Thyroid gland (tissue), 4 donors: ENCODE results near the gene OR10H2. TPM values are rescaled to one million over a fixed set of nuclear protein-coding genes. Genes with fewer than 3 reads are reported as not detected.
"Not testable (repeated sequence)": the region's sequence is repeated elsewhere in the genome, so short reads cannot be mapped to it uniquely, and the experiment has no call there.

ENCODE experiments used
- DNase-seq, 2 donors: peaks; one replicate each; pipeline ENCODE4 v3.0.0-alpha.2; 2019
- H3K27ac ChIP-seq, 3 donors: fragments of 200-600 bp; sonication (generic); 1 replicate in 2 of 3; 2 replicates in 1 of 3; pipeline ENCODE4 v1.5.1; 2016 to 2019; ENCODE audit warnings: mild to moderate bottlenecking in 1 of 3, moderate library complexity in 1 of 3
- H3K27me3 ChIP-seq: fragments of 200-600 bp; sonication (generic); one replicate; pipeline ENCODE4 v1.5.1; 2019
- H3K36me3 ChIP-seq, 2 donors: fragments of 200-600 bp; sonication (generic); one replicate each; pipeline ENCODE4 v1.5.1; 2016 to 2019
- H3K4me1 ChIP-seq, 2 donors: fragments of 200-600 bp; sonication (generic); one replicate each; pipeline ENCODE4 v1.5.1; 2017 to 2019
- H3K4me3 ChIP-seq, 3 donors: fragments of 200-600 bp; sonication (generic); replicated peaks in 1 of 3; 1 replicate in 2 of 3; 2 replicates in 1 of 3; pipeline ENCODE4 v1.5.1; 2016; ENCODE audit warnings: mild to moderate bottlenecking in 1 of 3
- H3K9me3 ChIP-seq: fragments of 200-600 bp; sonication (generic); one replicate; pipeline ENCODE4 v1.5.1; 2017
- CTCF ChIP-seq, 6 experiments: fragments of 200-600 bp in 3 of 6; fragments of 450-650 bp in 3 of 6; sonication (generic) in 3 of 6; IDR thresholded peaks; one replicate each; pipeline ENCODE4 v1.5.1; 2016 to 2019; ENCODE audit warnings: antibody characterized with exemption in 6 of 6, mild to moderate bottlenecking in 2 of 6, inconsistent platforms in 1 of 6, moderate library complexity in 1 of 6
- POLR2A ChIP-seq, 2 donors: fragments of 450-650 bp; IDR thresholded peaks; one replicate each; pipeline ENCODE4 v1.6.1; 2017; ENCODE audit warnings: antibody characterized with exemption in 2 of 2, mild to moderate bottlenecking in 2 of 2, moderate library complexity in 1 of 2
- WGBS, 2 donors: methylation state at CpG; one replicate each; pipeline ENCODE4 v1.1.5; 2017; 5-methylcytosine and 5-hydroxymethylcytosine counted together
- intact Hi-C: fragments of 100-400 bp; cut with DNase I; formaldehyde crosslinking; loops from one replicate; pipeline ENCODE4 v1.15.1; 2023
- total RNA-seq, 4 donors: library from RNA; depleted of rRNA; stranded (reverse); fragments of >200 nt; gene quantifications; one replicate each; pipeline ENCODE4 v1.2.3, GENCODE V29; 2016

The OR10H2 gene
- total RNA-seq, 4 donors from 2014 or later: not detected

- Histone ChIP-seq H3K36me3 (no peaks in the 10 kb centered on the region), H3K9me3 (no peaks in the 10 kb centered on the region), H3K27me3 (no peaks in the 10 kb centered on the region), H3K27ac (no peak overlapping the region), H3K4me3 (no peak overlapping the region), H3K4me1 (no peaks in the 10 kb centered on the region)
- DNase-seq: no peak
- 53 to 67% methylated on average over 2 of the region's 2 CpGs for WGBS, 2 donors
- intact Hi-C loops: no loop called here
- no peak for TF ChIP-seq CTCF (IDR thresholded peaks at IDR 0.05)
- TF ChIP-seq POLR2A (IDR thresholded peaks at IDR 0.05): no peak
Measured at GRCh38 chr19:15758379-15758778, 30.6 kb downstream of the OR10H2 start.

- TF ChIP-seq CTCF (IDR thresholded peaks at IDR 0.05): no peak
- TF ChIP-seq POLR2A (IDR thresholded peaks at IDR 0.05): no peak
- intact Hi-C loops: no loop called here
- Histone ChIP-seq H3K36me3 (no peaks in the 10 kb centered on the region), H3K27ac (no peak overlapping the region), H3K27me3 (no peaks in the 10 kb centered on the region), H3K4me1 (no peaks in the 10 kb centered on the region), H3K9me3 (no peaks in the 10 kb centered on the region), H3K4me3 (no peak overlapping the region)
- 36 to 61% methylated on average over 11 to 17 of the region's 28 CpGs for WGBS, 2 donors
- no peak for DNase-seq
Measured at GRCh38 chr19:15759962-15760565, 32.2 kb downstream of the OR10H2 start.

GRCh38 chr19:15769586-15769985, 41.8 kb downstream of the OR10H2 start:
- no peaks in the 10 kb centered on the region for H3K9me3 ChIP-seq
- TF ChIP-seq CTCF (IDR thresholded peaks at IDR 0.05) (no peak), POLR2A (IDR thresholded peaks at IDR 0.05) (no peak)
- H3K36me3 ChIP-seq: no peaks in the 10 kb centered on the region
- no peak overlapping the region for H3K27ac ChIP-seq
- H3K27me3 ChIP-seq: no peaks in the 10 kb centered on the region
- H3K4me1 ChIP-seq: no peaks in the 10 kb centered on the region
- no peak overlapping the region for H3K4me3 ChIP-seq
- 40 to 43% methylated on average over 6 of the region's 6 CpGs for WGBS, 2 donors
- intact Hi-C loops: no loop called here
- no peak for DNase-seq

GRCh38 chr19:15774159-15774558, 46.3 kb downstream of the OR10H2 start:
- H3K36me3 ChIP-seq, H3K4me1 ChIP-seq, H3K9me3 ChIP-seq, intact Hi-C loops, H3K27me3 ChIP-seq, H3K4me3 ChIP-seq, DNase-seq, H3K27ac ChIP-seq: not testable (repeated sequence)
- WGBS, 2 donors: 71 to 73% methylated on average over 3 of the region's 3 CpGs

- DNase-seq: no peak
- Histone ChIP-seq H3K27ac (no peak overlapping the region), H3K4me3 (no peak overlapping the region), H3K4me1 (no peaks in the 10 kb centered on the region), H3K9me3 (no peaks in the 10 kb centered on the region), H3K27me3 (no peaks in the 10 kb centered on the region), H3K36me3 (no peaks in the 10 kb centered on the region)
- intact Hi-C loops: no loop called here
- WGBS, 2 donors: 48 to 56% methylated on average over 2 of the region's 2 CpGs
- TF ChIP-seq POLR2A (IDR thresholded peaks at IDR 0.05) (no peak), CTCF (IDR thresholded peaks at IDR 0.05) (no peak)
Measured at GRCh38 chr19:15775249-15775648, 47.4 kb downstream of the OR10H2 start.

GRCh38 chr19:15776264-15776663, 48.4 kb downstream of the OR10H2 start:
- no peak for TF ChIP-seq POLR2A (IDR thresholded peaks at IDR 0.05)
- no peak for TF ChIP-seq CTCF (IDR thresholded peaks at IDR 0.05)
- intact Hi-C loops: no loop called here
- Histone ChIP-seq H3K27ac (no peak overlapping the region), H3K9me3 (no peaks in the 10 kb centered on the region), H3K36me3 (no peaks in the 10 kb centered on the region), H3K4me1 (no peaks in the 10 kb centered on the region), H3K4me3 (no peak overlapping the region), H3K27me3 (no peaks in the 10 kb centered on the region)
- DNase-seq: no peak
- 71 to 89% methylated on average over 4 of the region's 4 CpGs for WGBS, 2 donors
